Posterior cingulate gyrus (tissue), 11 donors: ENCODE data around the gene CYP4F2.
A peak's percentile ranks its signal among the peaks of the same experiment; 100 is the strongest.
"Not testable (repeated sequence)": the region's sequence is repeated elsewhere in the genome, so short reads cannot be mapped to it uniquely, and the experiment has no call there.

Experiments used
- DNase-seq, 10 donors: peaks; one replicate each; pipeline versions ENCODE4 v3.0.0 to v3.0.0-alpha.2; 2020 to 2021; ENCODE audit warnings: mixed read lengths in 3 of 10
- intact Hi-C: fragments of 100-400 bp; cut with DNase I; formaldehyde crosslinking; loops from one replicate; pipeline ENCODE4 v1.15.1; 2023

The CYP4F2 gene, protein sequence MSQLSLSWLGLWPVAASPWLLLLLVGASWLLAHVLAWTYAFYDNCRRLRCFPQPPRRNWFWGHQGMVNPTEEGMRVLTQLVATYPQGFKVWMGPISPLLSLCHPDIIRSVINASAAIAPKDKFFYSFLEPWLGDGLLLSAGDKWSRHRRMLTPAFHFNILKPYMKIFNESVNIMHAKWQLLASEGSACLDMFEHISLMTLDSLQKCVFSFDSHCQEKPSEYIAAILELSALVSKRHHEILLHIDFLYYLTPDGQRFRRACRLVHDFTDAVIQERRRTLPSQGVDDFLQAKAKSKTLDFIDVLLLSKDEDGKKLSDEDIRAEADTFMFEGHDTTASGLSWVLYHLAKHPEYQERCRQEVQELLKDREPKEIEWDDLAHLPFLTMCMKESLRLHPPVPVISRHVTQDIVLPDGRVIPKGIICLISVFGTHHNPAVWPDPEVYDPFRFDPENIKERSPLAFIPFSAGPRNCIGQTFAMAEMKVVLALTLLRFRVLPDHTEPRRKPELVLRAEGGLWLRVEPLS

DNA sequence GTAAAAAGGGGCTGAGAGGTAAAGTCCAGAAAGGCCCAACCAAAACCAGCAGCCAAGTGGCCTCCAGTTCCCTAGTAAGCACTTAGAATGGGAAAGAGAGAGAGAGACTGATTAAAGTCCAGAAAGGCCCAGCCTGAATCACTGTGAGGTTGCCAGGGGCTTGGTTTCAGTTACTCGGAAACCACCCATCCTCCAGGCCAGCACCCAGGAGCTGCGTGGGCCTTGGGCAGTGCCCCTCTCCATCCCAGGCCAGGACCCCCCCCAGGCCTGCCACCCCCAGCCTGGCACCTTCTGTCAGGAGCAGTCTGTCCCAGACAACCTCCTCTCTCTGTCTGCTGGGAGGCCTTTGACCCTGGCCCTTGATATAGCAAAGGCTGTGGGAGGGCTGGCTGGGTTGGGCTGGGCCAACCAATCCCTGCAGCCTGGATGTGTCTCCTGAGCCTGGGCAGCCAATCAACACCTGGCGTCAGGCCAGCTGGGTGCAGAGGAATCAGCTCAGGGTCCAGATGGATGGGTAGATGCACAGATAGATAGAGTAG is at the start of gene CYP4F2:
Gene CYP4F2, minus strand, starts transcription at position 337 of the 539 bp plus-strand sequence. CDS start 463 bp downstream, outside the sequence.
- intact Hi-C loops, result no loop called here
- peak in 1 of 10 donors; percentile 80 for DNase-seq

DNA sequence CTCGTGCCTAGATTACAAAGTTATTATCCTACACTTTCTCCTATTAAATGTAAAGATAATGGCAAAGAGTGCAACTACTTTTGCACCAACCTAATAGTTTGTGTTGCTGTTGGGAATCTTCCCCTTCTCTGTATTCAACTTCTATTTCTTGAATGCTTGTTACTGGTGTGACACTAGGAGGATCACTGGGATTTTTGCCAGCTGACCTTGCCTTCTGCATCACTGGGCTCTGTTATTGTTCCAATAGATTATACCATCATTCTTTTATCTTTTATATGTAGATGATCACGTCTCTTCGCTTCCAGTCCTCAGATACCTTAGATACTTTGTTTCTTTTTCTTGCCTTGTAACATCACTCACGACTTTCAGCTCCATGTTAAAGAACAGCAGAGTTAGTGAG is 47.4 kb upstream of the CYP4F2 start:
- DNase-seq, result no peak
- intact Hi-C loops, result no loop called here

DNA sequence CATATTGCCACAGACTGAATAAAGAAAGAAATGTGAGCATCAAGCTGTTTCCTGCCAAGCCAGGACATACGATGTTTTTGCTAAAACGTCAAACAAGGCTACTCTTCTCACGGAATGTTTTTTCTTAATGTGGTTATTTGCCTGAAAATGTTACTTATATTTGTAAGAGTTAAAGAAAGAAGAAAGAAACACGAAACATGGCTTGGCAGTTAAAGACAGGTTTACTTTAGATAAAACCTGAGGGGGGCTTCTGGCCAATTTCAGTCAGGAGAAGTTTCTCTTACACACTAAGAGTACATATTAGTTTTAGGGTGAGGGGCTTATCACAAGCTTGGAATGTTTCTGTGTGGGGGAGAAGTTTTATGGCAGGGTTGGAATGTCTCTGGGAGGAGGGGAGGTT is 46.5 kb upstream of the CYP4F2 start:
- intact Hi-C loops, result no loop called here
- DNase-seq, result no peak

DNA sequence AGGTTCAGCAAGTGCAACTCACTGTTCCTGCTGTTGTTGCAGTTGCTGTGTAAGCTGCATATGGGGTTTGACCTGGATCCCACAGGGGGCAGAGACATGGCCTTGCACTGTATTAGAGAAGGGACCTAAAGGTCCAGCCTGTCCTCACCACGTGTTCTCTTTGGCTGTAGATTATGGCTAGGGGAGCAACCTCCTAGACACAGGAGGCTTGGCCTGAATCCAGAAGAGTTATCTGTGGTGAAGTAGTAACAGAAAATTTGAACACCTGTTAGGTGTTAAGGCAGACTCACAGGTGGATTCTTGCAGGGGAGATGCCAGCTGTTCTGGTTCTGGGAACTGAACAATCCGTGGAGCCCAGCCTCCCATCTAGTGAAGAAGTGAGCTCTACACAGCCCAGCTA is 39.9 kb upstream of the CYP4F2 start:
- intact Hi-C loops, result no loop called here
- DNase-seq, result no peak

DNA sequence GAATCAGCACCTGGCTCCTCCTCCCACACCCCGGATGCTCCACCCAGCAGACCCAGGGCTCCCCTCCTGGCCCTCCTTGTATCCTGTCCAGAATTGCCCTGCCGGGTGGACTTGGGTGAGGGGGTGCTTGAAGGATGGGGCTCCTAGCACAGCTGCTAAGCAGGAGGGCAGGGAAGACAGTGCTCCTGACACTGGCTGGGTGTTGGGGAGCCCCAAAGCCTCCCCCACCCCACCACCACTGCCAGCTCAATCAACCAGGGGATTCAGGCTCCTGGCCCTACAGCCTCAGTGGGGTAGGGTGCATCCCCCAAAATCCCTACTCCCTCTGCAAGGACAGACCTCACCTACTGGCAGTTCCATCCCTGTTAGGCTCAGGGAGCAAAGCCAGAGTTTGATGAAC is 39.1 kb upstream of the CYP4F2 start:
- intact Hi-C loops, result no loop called here
- no peak for DNase-seq

DNA sequence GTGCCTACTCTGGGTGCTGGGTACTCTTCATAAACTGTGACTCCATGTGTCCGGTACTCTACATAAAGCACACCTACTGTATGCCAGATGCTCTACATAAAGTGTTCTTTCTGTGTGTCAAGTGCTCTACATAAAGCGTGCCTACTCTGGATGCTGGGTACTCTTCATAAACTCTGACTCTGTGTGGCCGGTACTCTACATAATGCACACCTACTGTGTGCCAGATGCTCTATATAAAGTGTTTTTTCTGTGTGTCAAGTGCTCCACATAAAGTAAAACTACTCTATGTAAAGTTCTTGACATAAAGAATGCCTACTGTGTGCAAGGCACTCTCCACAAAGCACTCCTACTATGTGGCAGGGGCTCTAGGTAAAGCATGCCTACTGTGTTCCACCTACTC is 38.3 kb upstream of the CYP4F2 start:
- DNase-seq, result no peak
- intact Hi-C loops, result no loop called here

DNA sequence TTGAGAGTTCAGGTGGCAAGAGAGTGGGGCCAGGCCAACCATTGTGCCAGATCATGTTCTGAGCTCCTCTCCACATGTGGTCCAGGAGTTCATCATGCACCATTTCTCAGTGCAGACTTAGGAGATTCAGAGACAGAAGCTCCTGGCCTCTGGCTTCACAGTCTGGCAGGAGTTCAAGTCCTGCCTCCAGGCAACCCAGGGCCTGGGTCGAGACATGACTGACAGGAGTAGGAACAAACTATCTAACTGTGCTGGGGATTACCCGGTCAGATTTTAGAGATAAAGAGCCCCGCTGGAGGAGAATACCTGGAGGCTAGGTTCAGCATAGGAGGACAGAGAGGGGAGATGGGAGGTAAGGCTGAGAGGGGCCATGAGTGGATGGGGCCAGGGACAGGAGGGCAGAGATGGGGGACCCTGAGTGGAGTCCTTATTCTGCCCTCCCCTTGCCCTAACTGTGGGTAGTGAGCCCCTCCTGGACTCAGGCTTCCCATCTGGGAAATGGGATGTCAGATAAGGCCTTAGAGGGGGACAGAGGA is 37.4 kb upstream of the CYP4F2 start:
- peak in 1 of 10 donors; percentile 82 for DNase-seq
- intact Hi-C loops, result no loop called here

DNA sequence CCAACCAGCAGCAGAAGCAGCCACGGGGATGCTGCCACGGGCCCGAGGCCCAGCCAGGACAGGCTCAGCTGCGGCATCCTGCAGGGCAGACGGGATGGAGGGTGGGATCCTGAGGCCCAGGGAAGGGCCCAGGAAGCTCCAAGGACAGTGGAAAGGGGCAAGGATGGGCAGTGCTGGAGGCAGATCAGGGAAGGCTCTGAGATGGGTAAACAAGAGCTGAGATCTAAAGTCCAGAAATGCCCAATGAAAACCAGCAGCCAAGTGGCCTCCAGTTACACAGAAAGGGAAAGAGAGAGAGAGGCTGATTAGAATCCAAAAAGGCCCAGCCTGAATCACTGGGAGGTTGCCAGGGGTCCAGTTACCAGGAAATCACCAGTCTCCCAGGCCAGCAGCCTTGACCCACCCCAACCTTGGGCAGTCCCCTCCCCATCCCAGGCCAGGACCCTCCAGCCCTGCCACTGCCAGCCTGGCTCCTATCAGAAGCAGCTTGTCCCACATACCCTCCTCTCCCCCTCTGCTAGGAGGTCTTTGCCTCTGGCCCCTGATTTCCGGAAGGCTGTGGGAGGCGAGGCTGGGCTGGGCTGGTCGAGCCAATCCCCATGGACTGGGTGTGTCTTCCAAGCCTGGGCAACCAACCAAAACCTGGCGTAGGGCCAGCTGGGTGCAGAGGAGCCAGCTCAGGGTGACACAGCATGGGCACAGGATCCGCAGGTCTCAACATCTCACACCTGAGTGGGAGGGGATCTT is 36.6 kb upstream of the CYP4F2 start, which contains the start of gene CYP4F11:
Gene CYP4F11, minus strand, starts transcription at position 198 of the 747 bp plus-strand sequence. Its CDS starts 121 bp downstream, at position 77.
- intact Hi-C loops, result no loop called here
- DNase-seq, result peak; percentile 28 to 93 (median 69)

DNA sequence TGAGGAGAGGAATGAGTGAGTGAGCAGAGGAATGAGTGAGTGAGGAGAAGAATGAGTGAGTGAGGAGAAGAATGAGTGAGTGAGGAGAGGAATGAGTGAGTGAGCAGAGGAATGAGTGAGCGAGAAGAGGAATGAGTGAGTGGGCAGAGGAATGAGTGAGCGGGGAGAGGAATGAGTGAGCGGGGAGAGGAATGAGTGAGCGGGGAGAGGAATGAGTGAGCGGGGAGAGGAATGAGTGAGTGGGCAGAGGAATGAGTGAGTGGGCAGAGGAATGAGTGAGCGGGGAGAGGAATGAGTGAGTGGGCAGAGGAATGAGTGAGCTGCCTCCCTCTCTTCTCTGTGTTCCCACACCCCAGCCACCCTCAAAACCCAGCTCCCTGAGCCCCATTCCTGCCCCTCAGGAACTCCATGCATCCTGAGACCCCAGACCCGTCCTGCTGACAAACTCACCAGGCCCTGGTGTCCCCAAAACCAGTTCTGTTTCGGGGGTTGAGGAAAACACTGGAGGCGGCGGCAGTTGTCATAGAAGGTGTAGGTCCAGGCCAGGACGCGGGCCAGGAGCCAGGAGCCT is 36.0 kb upstream of the CYP4F2 start:
- intact Hi-C loops, DNase-seq: not testable (repeated sequence)

DNA sequence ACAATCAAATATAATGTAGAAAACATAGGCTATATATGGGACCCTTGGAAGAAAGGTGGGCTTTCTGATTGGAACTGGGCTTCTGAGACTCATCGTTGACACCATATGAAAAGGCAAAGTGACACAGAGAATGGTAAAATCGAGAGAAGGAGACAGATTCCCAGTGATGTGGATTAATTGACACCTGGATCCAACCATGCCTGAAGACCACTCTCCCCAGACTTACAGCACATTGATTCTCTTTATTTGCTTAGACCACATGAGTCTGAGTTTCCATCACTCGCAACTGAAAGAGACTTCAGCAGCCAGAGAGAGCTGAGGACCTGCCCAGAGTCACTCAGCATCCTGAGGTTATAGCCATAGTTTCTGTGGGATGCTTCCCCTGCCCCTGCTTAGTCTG is 30.4 kb upstream of the CYP4F2 start:
- DNase-seq, result no peak
- intact Hi-C loops, result no loop called here

DNA sequence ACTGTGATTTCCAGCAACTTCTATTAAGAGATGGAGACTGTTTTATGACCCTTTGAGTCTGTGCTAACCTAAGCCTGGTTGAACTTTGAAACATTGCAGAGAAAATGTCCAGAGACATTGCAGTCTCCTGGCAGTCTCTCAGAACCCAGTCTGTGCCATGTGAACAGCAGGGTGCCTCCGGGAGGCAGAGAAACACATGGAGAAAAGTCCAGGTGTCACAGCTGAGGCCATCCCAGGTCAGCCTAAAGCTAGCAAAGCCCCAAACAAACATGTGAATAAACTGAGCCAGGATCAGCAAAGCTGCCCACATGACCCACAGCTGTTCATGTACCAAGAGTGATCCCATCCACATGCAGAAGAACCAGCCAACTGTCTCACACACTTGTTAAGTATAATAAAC is 28.6 kb upstream of the CYP4F2 start:
- DNase-seq, result no peak
- intact Hi-C loops, result no loop called here

DNA sequence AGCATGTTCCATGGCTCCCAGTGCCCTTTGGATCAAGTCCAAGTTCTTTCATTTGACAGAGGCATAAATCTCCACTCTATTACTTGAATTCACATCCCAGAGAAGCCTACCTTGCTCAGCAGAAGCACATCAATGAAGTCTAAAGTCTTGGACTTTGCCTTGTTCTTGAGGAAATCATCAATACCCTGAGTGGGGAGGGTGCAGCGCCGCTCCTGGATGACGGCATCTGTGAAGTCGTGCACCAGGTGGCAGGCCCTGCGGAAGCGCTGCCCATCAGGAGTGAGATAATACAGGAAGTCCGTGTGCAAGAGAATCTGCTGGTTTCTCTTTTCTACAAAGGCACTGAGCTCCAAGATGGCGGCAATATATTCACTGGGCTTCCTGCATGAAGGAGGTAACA is 25.8 kb upstream of the CYP4F2 start:
- DNase-seq, result no peak
- intact Hi-C loops, result no loop called here

DNA sequence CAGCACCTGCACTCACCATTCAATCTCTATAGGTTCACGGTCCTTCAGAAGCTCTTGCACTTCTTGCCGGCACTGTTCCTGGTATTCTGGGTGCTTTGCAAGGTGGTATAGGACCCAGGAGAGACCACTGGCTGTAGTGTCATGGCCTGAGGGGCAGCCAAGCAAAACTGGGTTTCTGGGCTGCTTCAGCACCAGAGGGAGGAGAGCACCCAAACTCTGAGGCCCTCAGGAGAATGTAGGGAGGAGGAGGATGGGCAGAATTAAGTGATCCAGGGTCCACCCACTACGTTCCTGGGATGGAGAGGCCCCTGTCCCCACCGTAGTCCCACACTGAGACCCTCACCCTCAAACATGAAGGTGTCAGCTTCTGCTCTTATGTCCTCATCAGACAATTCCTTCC is 24.1 kb upstream of the CYP4F2 start:
- DNase-seq, result no peak

DNA sequence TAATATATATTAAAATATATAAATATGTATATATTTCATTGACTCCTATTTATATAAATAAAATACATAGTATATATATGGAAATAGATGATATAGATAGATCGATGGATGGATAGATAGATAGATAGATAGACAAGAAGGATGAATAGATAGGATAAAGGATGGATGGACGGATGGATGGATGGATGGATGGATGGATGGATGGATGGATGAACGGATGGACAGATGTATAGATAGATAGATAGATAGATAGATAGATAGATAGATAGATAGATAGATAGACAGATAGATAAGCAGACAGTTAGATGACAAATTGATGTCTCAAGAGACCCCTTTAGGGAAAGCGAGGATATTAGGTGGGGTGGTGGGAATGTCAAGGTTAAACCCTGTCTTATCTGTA is 21.4 kb upstream of the CYP4F2 start:
- intact Hi-C loops, result no loop called here
- no peak for DNase-seq

More for the DNA sequence above, 24.1 kb upstream of the CYP4F2 start:
- intact Hi-C loops, result no loop called here

DNA sequence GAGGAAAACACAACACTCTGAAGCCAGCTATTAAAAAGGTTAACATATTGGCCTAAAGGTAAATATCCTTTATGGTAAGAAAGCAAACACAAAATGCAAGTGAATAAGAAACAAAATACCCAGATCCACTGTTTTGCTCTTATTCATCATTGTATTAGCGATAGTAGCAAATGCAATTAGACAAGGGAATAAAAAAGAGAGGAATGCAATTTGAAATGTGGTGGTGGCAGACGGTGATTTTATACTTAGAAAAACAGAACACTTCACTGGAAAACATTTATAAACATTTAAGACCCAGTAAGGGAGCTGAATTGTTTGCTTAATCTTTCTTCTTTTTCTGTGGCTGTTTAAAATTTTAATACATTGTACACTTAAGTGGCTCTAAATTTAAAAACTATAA is 17.2 kb upstream of the CYP4F2 start:
- DNase-seq, result no peak
- intact Hi-C loops, result no loop called here

DNA sequence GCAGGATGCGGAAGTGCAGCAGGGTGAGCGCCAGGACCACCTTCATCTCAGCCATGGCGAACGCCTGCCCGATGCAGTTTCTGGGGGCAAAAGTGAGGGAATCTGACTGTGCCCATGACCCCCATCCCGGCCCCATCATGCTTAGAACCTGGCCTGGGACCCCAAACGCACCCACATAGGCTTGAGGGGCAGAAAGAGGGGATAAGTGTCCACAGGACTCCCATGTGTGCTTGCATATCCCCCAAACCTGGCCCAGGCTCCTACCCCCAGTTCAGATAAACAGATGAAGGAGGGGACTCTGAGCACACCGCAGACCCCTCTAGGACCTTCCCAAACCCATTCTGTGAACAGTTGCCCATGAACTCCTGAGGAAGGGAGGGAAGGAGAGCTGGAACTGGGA is 16.0 kb upstream of the CYP4F2 start:
- intact Hi-C loops, result no loop called here
- DNase-seq, result no peak

DNA sequence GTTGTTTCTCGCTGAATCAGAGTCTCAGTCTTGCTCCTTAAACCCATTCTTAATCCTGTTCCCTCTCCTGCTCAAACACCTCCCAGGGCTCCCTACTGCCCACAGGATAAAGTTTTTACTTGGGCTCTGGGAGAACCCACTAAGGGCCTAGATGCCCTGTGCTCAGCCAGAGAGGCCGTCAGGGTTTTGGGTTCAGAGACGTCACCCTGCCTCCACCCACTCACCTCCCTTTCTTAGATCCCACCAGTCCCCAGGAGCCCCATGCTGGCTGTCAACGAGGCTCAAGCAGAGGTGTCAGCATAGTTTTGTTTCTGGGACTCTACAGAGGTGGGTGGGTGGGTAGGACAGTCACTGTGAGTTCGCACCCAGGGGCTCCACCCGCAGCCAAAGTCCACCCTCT is 15.5 kb upstream of the CYP4F2 start:
- intact Hi-C loops, result no loop called here
- DNase-seq, result no peak

DNA sequence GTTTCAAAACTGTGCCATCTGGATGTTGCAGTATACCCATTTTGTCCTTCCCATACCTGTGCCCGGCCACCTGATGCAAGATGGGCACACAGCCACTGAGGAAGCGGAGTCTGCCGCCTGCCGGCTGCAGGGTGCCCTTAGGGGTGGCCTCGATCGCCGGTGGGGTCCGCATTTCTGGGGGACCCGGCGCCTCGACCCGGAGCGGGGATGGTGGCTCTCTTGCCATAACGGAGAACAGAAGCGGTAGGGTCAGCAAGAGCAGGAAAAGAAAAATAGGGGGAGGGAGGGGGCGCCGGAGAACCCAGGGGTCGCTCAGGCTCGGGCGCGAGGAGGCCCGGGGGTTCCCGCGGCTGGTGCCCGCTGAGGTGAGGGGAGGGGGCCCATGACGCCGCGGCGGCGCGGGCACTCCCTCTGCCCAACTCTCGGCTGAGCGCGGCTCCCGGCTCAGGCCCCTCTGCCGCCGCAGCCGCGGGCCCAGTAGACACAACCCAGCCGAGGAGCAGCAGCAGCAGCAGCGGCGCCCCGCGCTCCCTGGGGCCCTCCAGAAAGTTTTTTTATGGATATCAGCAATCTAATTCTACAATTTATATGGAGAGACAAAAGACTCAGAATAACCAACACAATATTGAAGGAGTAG is 13.8 kb upstream of the CYP4F2 start:
- DNase-seq, result no peak
- intact Hi-C loops, result no loop called here

DNA sequence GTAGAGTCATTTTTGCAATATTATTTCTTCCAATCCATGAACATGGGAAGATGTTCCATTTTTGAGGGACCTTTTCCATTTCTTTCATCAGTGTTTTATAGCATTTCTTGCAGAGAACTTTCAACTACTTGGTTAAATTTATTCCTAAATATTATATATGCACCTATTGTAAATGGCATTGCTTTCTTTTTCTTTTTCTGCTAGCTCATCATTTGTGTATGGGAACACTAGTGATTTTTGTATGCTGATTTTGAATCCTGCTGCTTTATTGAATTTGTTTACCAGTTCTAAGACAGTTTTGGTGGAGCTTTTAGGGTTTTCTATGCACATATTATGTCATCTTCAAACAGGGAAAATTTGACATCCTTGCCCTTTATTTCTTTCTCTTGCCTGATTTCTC is 7.2 kb upstream of the CYP4F2 start:
- intact Hi-C loops, result no loop called here
- DNase-seq, result no peak

DNA sequence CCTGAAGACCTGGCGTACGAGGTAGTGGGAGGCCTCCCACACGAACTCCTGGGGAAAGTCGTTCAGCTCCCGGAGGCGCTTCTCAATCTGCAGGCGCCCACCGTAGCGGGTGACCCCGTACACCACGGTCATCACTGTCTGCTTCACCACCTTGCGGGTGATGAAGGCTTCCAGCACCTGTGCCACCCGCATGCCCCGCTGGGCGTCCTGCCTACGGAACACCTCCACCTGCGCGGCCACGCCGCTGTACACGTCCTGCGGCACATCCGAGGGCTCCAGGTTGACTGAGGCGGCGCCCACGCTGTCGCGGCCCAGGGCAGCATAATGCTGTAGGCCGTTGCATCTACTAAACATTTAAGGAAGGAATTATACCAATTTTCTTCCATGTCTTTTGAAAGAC is 5.0 kb upstream of the CYP4F2 start:
- intact Hi-C loops, DNase-seq: not testable (repeated sequence)
